NCI-H1930 (cell line): ENCODE data around the gene TMEM115.

Experiments
- DNase-seq, 2 experiments: peaks; one replicate each; lab custom pipeline; 2025; lab: John Stamatoyannopoulos, UW

Gene TMEM115

GRCh38 chr3:50378024-50378423 is 18.7 kb upstream of the TMEM115 start:
- DNase-seq, result no peak

GRCh38 chr3:50375258-50375931 is 16.1 kb upstream of the TMEM115 start:
- no peak for DNase-seq

- DNase-seq, result no peak
Measured at GRCh38 chr3:50374363-50375257, 15.3 kb upstream of the TMEM115 start.

GRCh38 chr3:50373146-50374051 is 14.1 kb upstream of the TMEM115 start:
- no peak for DNase-seq

- DNase-seq, result no peak
Measured at GRCh38 chr3:50372349-50372748, 13.0 kb upstream of the TMEM115 start.

GRCh38 chr3:50371133-50371685 is 11.9 kb upstream of the TMEM115 start:
- DNase-seq, result no peak

GRCh38 chr3:50370594-50370993 is 11.3 kb upstream of the TMEM115 start:
- no peak for DNase-seq

- DNase-seq, result no peak
Measured at GRCh38 chr3:50369012-50369670, 9.8 kb upstream of the TMEM115 start.

GRCh38 chr3:50365842-50366220 is 6.5 kb upstream of the TMEM115 start:
- no peak for DNase-seq

GRCh38 chr3:50365080-50365841 is 5.9 kb upstream of the TMEM115 start:
- DNase-seq, result no peak

GRCh38 chr3:50364573-50365079 is 5.3 kb upstream of the TMEM115 start:
- no peak for DNase-seq

GRCh38 chr3:50359760-50360110 is 414 bp upstream of the TMEM115 start:
- no peak for DNase-seq

GRCh38 chr3:50358355-50358910 is 888 bp downstream of the TMEM115 start:
- DNase-seq, result no peak

GRCh38 chr3:50357481-50357880 is 1.8 kb downstream of the TMEM115 start:
- DNase-seq, result no peak

GRCh38 chr3:50356553-50356952 is 2.8 kb downstream of the TMEM115 start:
- DNase-seq, result no peak

GRCh38 chr3:50355829-50356552 is 3.3 kb downstream of the TMEM115 start:
- no peak for DNase-seq

- no peak for DNase-seq
Measured at GRCh38 chr3:50354850-50355249, 4.5 kb downstream of the TMEM115 start.

- no peak for DNase-seq
Measured at GRCh38 chr3:50354186-50354764, 5.0 kb downstream of the TMEM115 start.
